Keratinocyte (primary cell): ENCODE data around the gene SERGEF. TPM values are rescaled to one million over a fixed set of nuclear protein-coding genes. Genes with fewer than 3 reads are reported as not detected.
A peak's percentile ranks its signal among the peaks of the same experiment; 100 is the strongest.

Experiments
- DNase-seq: peaks from one replicate; pipeline ENCODE4 v3.0.0-alpha.2; 2011; ENCODE audit warnings: low read depth, missing footprints, low spot score
- FAIRE-seq: peaks from 2 replicates; lab custom pipeline; 2011; peaks lifted over from hg19 to GRCh38; lab: Jason Lieb, UNC
- H2AFZ ChIP-seq: 2 replicates; pipeline ENCODE4 v1.6.0; 2012; ENCODE audit warnings: low read length, control low read depth, inconsistent platforms; ENCODE audit not compliant: control insufficient read depth
- H3K27ac ChIP-seq: 2 replicates; pipeline ENCODE4 v1.5.1; 2011; ENCODE audit warnings: low read length; ENCODE audit not compliant: control insufficient read depth, insufficient read depth
- H3K27me3 ChIP-seq: 3 replicates; pipeline ENCODE4 v1.6.0; 2011; ENCODE audit warnings: low read length; ENCODE audit not compliant: control insufficient read depth, insufficient read depth; ENCODE audit errors: extremely low read depth
- H3K36me3 ChIP-seq, 2 experiments: 2 replicates in 1 of 2; 3 replicates in 1 of 2; pipeline ENCODE4 v1.5.1; 2011; ENCODE audit warnings: low read length in 2 of 2, mild to moderate bottlenecking in 1 of 2; ENCODE audit not compliant: control insufficient read depth in 2 of 2, insufficient read depth in 2 of 2; ENCODE audit errors: extremely low read depth in 1 of 2
- H3K4me1 ChIP-seq: 3 replicates; pipeline ENCODE4 v1.5.1; 2011; ENCODE audit warnings: low read length; ENCODE audit not compliant: control insufficient read depth, insufficient read depth; ENCODE audit errors: extremely low read depth
- H3K4me2 ChIP-seq: 3 replicates; pipeline ENCODE4 v1.6.0; 2011; ENCODE audit warnings: low read depth, low read length; ENCODE audit not compliant: control insufficient read depth, insufficient read depth; ENCODE audit errors: extremely low read depth
- H3K4me3 ChIP-seq, 3 experiments: fragments of 200-600 bp in 1 of 3; sonication (generic) in 1 of 3; 2 replicates in 2 of 3; 3 replicates in 1 of 3; pipeline ENCODE4 v1.5.1; 2011 to 2016; ENCODE audit warnings: low read length in 3 of 3, mild to moderate bottlenecking in 3 of 3, control low read depth in 2 of 3, inconsistent platforms in 1 of 3, low read depth in 1 of 3, mixed read lengths in 1 of 3, mixed run types in 1 of 3, moderate library complexity in 1 of 3; ENCODE audit not compliant: control insufficient read depth in 2 of 3, insufficient read depth in 2 of 3; ENCODE audit errors: extremely low read depth in 1 of 3
- H3K79me2 ChIP-seq: 2 replicates; pipeline ENCODE4 v1.6.0; 2012; ENCODE audit warnings: low read length; ENCODE audit not compliant: control insufficient read depth, insufficient read depth
- H3K9ac ChIP-seq: 3 replicates; pipeline ENCODE4 v1.6.0; 2011; ENCODE audit warnings: low read length; ENCODE audit not compliant: control insufficient read depth, insufficient read depth; ENCODE audit errors: extremely low read depth
- H3K9me1 ChIP-seq: 3 replicates; pipeline ENCODE4 v1.6.0; 2011; ENCODE audit warnings: low read length; ENCODE audit not compliant: control insufficient read depth, insufficient read depth; ENCODE audit errors: extremely low read depth
- H3K9me3 ChIP-seq: 2 replicates; pipeline ENCODE4 v1.5.1; 2012; ENCODE audit warnings: low read depth, low read length; ENCODE audit not compliant: control insufficient read depth
- H4K20me1 ChIP-seq: 3 replicates; pipeline ENCODE4 v1.6.0; 2011; ENCODE audit warnings: low read length; ENCODE audit not compliant: control insufficient read depth, insufficient read depth; ENCODE audit errors: extremely low read depth
- CTCF ChIP-seq, 3 experiments: IDR thresholded peaks in 1 of 3; conservative IDR thresholded peaks in 1 of 3; optimal IDR thresholded peaks in 1 of 3; 2 replicates in 2 of 3; 3 replicates in 1 of 3; pipeline versions ENCODE3 to v1.5.1; 2011; ENCODE audit warnings: low read length in 3 of 3, mild to moderate bottlenecking in 3 of 3, moderate library complexity in 2 of 3, control low read depth in 1 of 3, inconsistent platforms in 1 of 3; ENCODE audit not compliant: insufficient read depth in 2 of 3; ENCODE audit errors: extremely low read depth in 1 of 3
- EZH2 ChIP-seq: IDR thresholded peaks from one replicate; pipeline ENCODE4 v1.6.1; 2012; ENCODE audit warnings: inconsistent platforms, mild to moderate bottlenecking, low read length, moderate library complexity
- dilution Hi-C: fragments of 300-500 bp; cut with MboI; formaldehyde crosslinking; loops from one replicate; pipeline ENCODE4 v1.7.0; 2020; ENCODE audit warnings: low sequenced_read_pairs; ENCODE audit not compliant: extremely low pct_ligation_motif_present
- polyA plus RNA-seq, 5 experiments: library from polyadenylated mRNA; depleted of rRNA in 3 of 5; stranded (reverse) in 3 of 5; stranded (forward) in 1 of 5; unstranded in 1 of 5; fragments of >200 nt; gene quantifications; 1 replicate in 1 of 5; 2 replicates in 3 of 5; 3 replicates in 1 of 5; pipeline versions ENCODE4 v1.2.1 to v1.2.3, GENCODE V29; 2011 to 2012; ENCODE audit warnings: missing spikeins in 2 of 5, low read depth in 1 of 5, low replicate concordance in 1 of 5

Gene SERGEF
- polyA plus RNA-seq, 1 donor (not counting 4 experiments of a cell fraction or from before 2014, with no cell fraction given), result 15.6 TPM

GRCh38 chr11:17974246-17974645 is 38.6 kb downstream of the SERGEF start:
- dilution Hi-C loops, result no loop called here
- Histone ChIP-seq H3K79me2 (no peaks in the 10 kb centered on the region), H3K9ac (no peak overlapping the region), H3K9me1 (no peaks in the 10 kb centered on the region), H3K4me3 (no peak overlapping the region), H3K4me1 (peaks cover 10% of the 10 kb centered on the region), H4K20me1 (peaks cover 8% of the 10 kb centered on the region), H3K4me2 (no peak overlapping the region), H2AFZ (no peak overlapping the region), H3K27ac (no peak overlapping the region), H3K27me3 (no peaks in the 10 kb centered on the region), H3K9me3 (no peaks in the 10 kb centered on the region), H3K36me3 (no peaks in the 10 kb centered on the region)
- no peak for DNase-seq
- FAIRE-seq, result no peak
- TF ChIP-seq EZH2, result no peak
- TF ChIP-seq CTCF (optimal IDR thresholded peaks at IDR 0.05 in 1 of 3, IDR thresholded peaks at IDR 0.05 in 1 of 3, conservative IDR thresholded peaks at IDR 0.05 in 1 of 3; ENCODE audit: extremely low read depth in 1 of 3, insufficient read depth in 2 of 3, low read length in 3 of 3), result no peak

- no peak overlapping the region for H3K27ac ChIP-seq
- no peaks in the 10 kb centered on the region for H3K9me1 ChIP-seq
- peaks cover 8% of the 10 kb centered on the region for H4K20me1 ChIP-seq
- dilution Hi-C loops, result no loop called here
- peaks cover 10% of the 10 kb centered on the region for H3K4me1 ChIP-seq
- no peak overlapping the region for H3K4me3 ChIP-seq
- no peaks in the 10 kb centered on the region for H3K36me3 ChIP-seq
- no peaks in the 10 kb centered on the region for H3K27me3 ChIP-seq
- no peak overlapping the region for H2AFZ ChIP-seq
- H3K9ac ChIP-seq, result no peak overlapping the region
- no peaks in the 10 kb centered on the region for H3K79me2 ChIP-seq
- H3K9me3 ChIP-seq, result no peaks in the 10 kb centered on the region
- TF ChIP-seq EZH2, result no peak
- peak; percentile 84 to 97 (median 86) for TF ChIP-seq CTCF (optimal IDR thresholded peaks at IDR 0.05 in 1 of 3, IDR thresholded peaks at IDR 0.05 in 1 of 3, conservative IDR thresholded peaks at IDR 0.05 in 1 of 3; ENCODE audit: extremely low read depth in 1 of 3, insufficient read depth in 2 of 3, low read length in 3 of 3)
- no peak overlapping the region for H3K4me2 ChIP-seq
- FAIRE-seq, result peak; percentile 95
- peak; percentile 97 for DNase-seq
Measured at GRCh38 chr11:17972987-17973386, 39.9 kb downstream of the SERGEF start.
